ENCODE measurements around the gene BAIAP2L2.

GRCh38 chr22:38065539-38065938 is 44.9 kb downstream of the BAIAP2L2 start:
- TF ChIP-seq POLR2A (IDR thresholded peaks at IDR 0.05; ENCODE audit: low read depth, low read length) (no peak), EZH2 (IDR thresholded peaks at IDR 0.05; ENCODE audit: borderline replicate concordance, low read depth, low read length, severe bottlenecking) (no peak), JUN (IDR thresholded peaks at IDR 0.05; ENCODE audit: borderline replicate concordance, insufficient read depth, insufficient read length, low read depth) (no peak), MYC (IDR thresholded peaks at IDR 0.05; ENCODE audit: low read depth, low read length) (no peak), POLR2AphosphoS5 (IDR thresholded peaks at IDR 0.05; ENCODE audit: insufficient read depth, low read depth, low read length) (no peak)
- TF ChIP-seq, protein P1, sequence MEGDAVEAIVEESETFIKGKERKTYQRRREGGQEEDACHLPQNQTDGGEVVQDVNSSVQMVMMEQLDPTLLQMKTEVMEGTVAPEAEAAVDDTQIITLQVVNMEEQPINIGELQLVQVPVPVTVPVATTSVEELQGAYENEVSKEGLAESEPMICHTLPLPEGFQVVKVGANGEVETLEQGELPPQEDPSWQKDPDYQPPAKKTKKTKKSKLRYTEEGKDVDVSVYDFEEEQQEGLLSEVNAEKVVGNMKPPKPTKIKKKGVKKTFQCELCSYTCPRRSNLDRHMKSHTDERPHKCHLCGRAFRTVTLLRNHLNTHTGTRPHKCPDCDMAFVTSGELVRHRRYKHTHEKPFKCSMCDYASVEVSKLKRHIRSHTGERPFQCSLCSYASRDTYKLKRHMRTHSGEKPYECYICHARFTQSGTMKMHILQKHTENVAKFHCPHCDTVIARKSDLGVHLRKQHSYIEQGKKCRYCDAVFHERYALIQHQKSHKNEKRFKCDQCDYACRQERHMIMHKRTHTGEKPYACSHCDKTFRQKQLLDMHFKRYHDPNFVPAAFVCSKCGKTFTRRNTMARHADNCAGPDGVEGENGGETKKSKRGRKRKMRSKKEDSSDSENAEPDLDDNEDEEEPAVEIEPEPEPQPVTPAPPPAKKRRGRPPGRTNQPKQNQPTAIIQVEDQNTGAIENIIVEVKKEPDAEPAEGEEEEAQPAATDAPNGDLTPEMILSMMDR (IDR thresholded peaks at IDR 0.05; ENCODE audit: extremely low read depth in 1 of 2, insufficient read depth in 1 of 2, low read depth in 1 of 2, low read length in 2 of 2): no peak
- TF ChIP-seq, protein P2, sequence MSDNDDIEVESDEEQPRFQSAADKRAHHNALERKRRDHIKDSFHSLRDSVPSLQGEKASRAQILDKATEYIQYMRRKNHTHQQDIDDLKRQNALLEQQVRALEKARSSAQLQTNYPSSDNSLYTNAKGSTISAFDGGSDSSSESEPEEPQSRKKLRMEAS (IDR thresholded peaks at IDR 0.05; ENCODE audit: insufficient read depth, insufficient read length): no peak
